Fibroblast of lung (primary cell): Measurements from ENCODE around the gene FAM53C. TPM values are rescaled to one million over a fixed set of nuclear protein-coding genes. Genes with fewer than 3 reads are reported as not detected.

Source experiments
- DNase-seq, 2 donors: peaks; one replicate each; pipeline versions ENCODE4 v3.0.0 to v3.0.0-alpha.2; 2010; ENCODE audit warnings: low read depth in 2 of 2
- H2AFZ ChIP-seq: 2 replicates; pipeline ENCODE4 v1.5.1; 2012; ENCODE audit warnings: low read length, control low read depth, inconsistent platforms
- H3K27ac ChIP-seq: 2 replicates; pipeline ENCODE4 v1.5.1; 2011; ENCODE audit warnings: low read length, control low read depth; ENCODE audit not compliant: insufficient read depth
- H3K27me3 ChIP-seq: 2 replicates; pipeline ENCODE4 v1.5.1; 2011; ENCODE audit warnings: mild to moderate bottlenecking, low read length; ENCODE audit not compliant: control insufficient read depth, insufficient read depth
- H3K36me3 ChIP-seq: 2 replicates; pipeline ENCODE4 v1.5.1; 2011; ENCODE audit warnings: low read length; ENCODE audit not compliant: control insufficient read depth, insufficient read depth
- H3K4me1 ChIP-seq: 2 replicates; pipeline ENCODE4 v1.5.1; 2011; ENCODE audit warnings: low read length; ENCODE audit not compliant: control insufficient read depth, insufficient read depth; ENCODE audit errors: extremely low read depth
- H3K4me2 ChIP-seq: 2 replicates; pipeline ENCODE4 v1.5.1; 2011; ENCODE audit warnings: low read length, control low read depth; ENCODE audit not compliant: insufficient read depth; ENCODE audit errors: extremely low read depth
- H3K4me3 ChIP-seq, 4 experiments: fragments of 200-600 bp in 1 of 4; sonication (generic) in 1 of 4; replicated peaks in 1 of 4; 2 replicates each; pipeline ENCODE4 v1.5.1; 2011 to 2016; ENCODE audit warnings: low read length in 4 of 4, low read depth in 3 of 4, mild to moderate bottlenecking in 3 of 4, control low read depth in 2 of 4, inconsistent platforms in 1 of 4, mixed read lengths in 1 of 4; ENCODE audit not compliant: insufficient read depth in 1 of 4; ENCODE audit errors: control extremely low read depth in 1 of 4
- H3K79me2 ChIP-seq: 2 replicates; pipeline ENCODE4 v1.5.1; 2012; ENCODE audit warnings: mild to moderate bottlenecking, low read length, inconsistent platforms; ENCODE audit not compliant: control insufficient read depth, insufficient read depth
- H3K9ac ChIP-seq: 2 replicates; pipeline ENCODE4 v1.5.1; 2011; ENCODE audit warnings: mild to moderate bottlenecking, low read length, control low read depth; ENCODE audit not compliant: insufficient read depth
- H3K9me3 ChIP-seq: 2 replicates; pipeline ENCODE4 v1.5.1; 2012; ENCODE audit warnings: low read depth, low read length; ENCODE audit not compliant: control insufficient read depth, insufficient read depth
- H4K20me1 ChIP-seq: 2 replicates; pipeline ENCODE4 v1.5.1; 2011; ENCODE audit warnings: low read length; ENCODE audit not compliant: control insufficient read depth, insufficient read depth; ENCODE audit errors: extremely low read depth
- CTCF ChIP-seq, 2 donors: IDR thresholded peaks in 1 of 2; conservative IDR thresholded peaks in 1 of 2; 1 replicate in 1 of 2; 2 replicates in 1 of 2; pipeline ENCODE4 v1.5.1; 2011 to 2012; ENCODE audit warnings: low read length in 2 of 2, control low read depth in 1 of 2, inconsistent platforms in 1 of 2, low read depth in 1 of 2, mild to moderate bottlenecking in 1 of 2
- EZH2 ChIP-seq: IDR thresholded peaks from 2 replicates; pipeline ENCODE4 v1.5.1; 2012; ENCODE audit warnings: low read length, control low read depth, mild to moderate bottlenecking; ENCODE audit errors: missing control alignments
- polyA plus RNA-seq, 2 donors: library from polyadenylated mRNA; depleted of rRNA in 1 of 2; stranded (reverse) in 1 of 2; unstranded in 1 of 2; fragments of >200 nt; gene quantifications; 2 replicates each; pipeline ENCODE4 v1.2.1, GENCODE V29; 2011 to 2012; ENCODE audit warnings: missing spikeins in 1 of 2
- total RNA-seq: library from RNA; depleted of rRNA; stranded (reverse); fragments of >200 nt; gene quantifications from 2 replicates; pipeline ENCODE4 v1.2.1, GENCODE V29; 2014

Gene FAM53C
- total and polyA plus RNA-seq, 2 donors (not counting 1 experiment from before 2014, with no cell fraction given): 30.3 to 44.9 TPM

- H2AFZ ChIP-seq: no peak overlapping the region
- H4K20me1 ChIP-seq: no peaks in the 10 kb centered on the region
- H3K4me1 ChIP-seq: no peaks in the 10 kb centered on the region
- H3K9ac ChIP-seq: no peak overlapping the region
- TF ChIP-seq EZH2 (no peak), CTCF (conservative IDR thresholded peaks at IDR 0.05 in 1 of 2, IDR thresholded peaks at IDR 0.05 in 1 of 2; ENCODE audit: low read depth in 1 of 2, low read length in 2 of 2) (no peak)
- peaks cover 25% of the 10 kb centered on the region for H3K36me3 ChIP-seq
- H3K9me3 ChIP-seq: no peaks in the 10 kb centered on the region
- H3K79me2 ChIP-seq: peaks cover 5% of the 10 kb centered on the region
- no peak for DNase-seq
- no peaks in the 10 kb centered on the region for H3K27me3 ChIP-seq
- H3K4me2 ChIP-seq: no peak overlapping the region
- no peak overlapping the region for H3K27ac ChIP-seq
- no peak overlapping the region for H3K4me3 ChIP-seq
These were observed 8.8 kb downstream of the FAM53C start for GRCh38 chr5:138346889-138347288.

- peak in 1 of 2 donors; percentile 67 for DNase-seq
- no peak overlapping the region for H2AFZ ChIP-seq
- H3K4me2 ChIP-seq: no peak overlapping the region
- H3K9me3 ChIP-seq: peaks cover 3% of the 10 kb centered on the region
- peaks cover 19% of the 10 kb centered on the region for H3K36me3 ChIP-seq
- H3K27ac ChIP-seq: no peak overlapping the region
- no peaks in the 10 kb centered on the region for H3K27me3 ChIP-seq
- no peak overlapping the region for H3K4me3 ChIP-seq
- TF ChIP-seq EZH2 (no peak), CTCF (conservative IDR thresholded peaks at IDR 0.05 in 1 of 2, IDR thresholded peaks at IDR 0.05 in 1 of 2; ENCODE audit: low read depth in 1 of 2, low read length in 2 of 2) (no peak)
- peaks cover 20% of the 10 kb centered on the region for H3K79me2 ChIP-seq
- H3K4me1 ChIP-seq: no peaks in the 10 kb centered on the region
- H4K20me1 ChIP-seq: no peaks in the 10 kb centered on the region
- no peak overlapping the region for H3K9ac ChIP-seq
These were observed 11.9 kb downstream of the FAM53C start for GRCh38 chr5:138349852-138350562.

GRCh38 chr5:138350563-138350890, 12.5 kb downstream of the FAM53C start:
- Histone ChIP-seq H3K4me3 (no peak overlapping the region), H4K20me1 (no peaks in the 10 kb centered on the region), H3K4me2 (no peak overlapping the region), H3K4me1 (no peaks in the 10 kb centered on the region), H3K9me3 (peaks cover 3% of the 10 kb centered on the region), H3K36me3 (peaks cover 14% of the 10 kb centered on the region), H3K79me2 (peaks cover 25% of the 10 kb centered on the region), H3K9ac (no peak overlapping the region), H2AFZ (no peak overlapping the region), H3K27me3 (no peaks in the 10 kb centered on the region), H3K27ac (no peak overlapping the region)
- no peak for DNase-seq
- TF ChIP-seq EZH2 (no peak), CTCF (conservative IDR thresholded peaks at IDR 0.05 in 1 of 2, IDR thresholded peaks at IDR 0.05 in 1 of 2; ENCODE audit: low read depth in 1 of 2, low read length in 2 of 2) (no peak)
